D341Med (cell line): ENCODE results near the gene CDKN2AIP.
"Not testable (repeated sequence)": the region's sequence is repeated elsewhere in the genome, so short reads cannot be mapped to it uniquely, and the experiment has no call there.

Experiments used
- DNase-seq: peaks from one replicate; pipeline ENCODE4 v3.0.0; 2012; ENCODE audit warnings: low spot score

CDKN2AIP gene

GRCh38 chr4:183413234-183414200, 30.9 kb upstream of the CDKN2AIP start:
- peak; percentile 9 for DNase-seq

DNA sequence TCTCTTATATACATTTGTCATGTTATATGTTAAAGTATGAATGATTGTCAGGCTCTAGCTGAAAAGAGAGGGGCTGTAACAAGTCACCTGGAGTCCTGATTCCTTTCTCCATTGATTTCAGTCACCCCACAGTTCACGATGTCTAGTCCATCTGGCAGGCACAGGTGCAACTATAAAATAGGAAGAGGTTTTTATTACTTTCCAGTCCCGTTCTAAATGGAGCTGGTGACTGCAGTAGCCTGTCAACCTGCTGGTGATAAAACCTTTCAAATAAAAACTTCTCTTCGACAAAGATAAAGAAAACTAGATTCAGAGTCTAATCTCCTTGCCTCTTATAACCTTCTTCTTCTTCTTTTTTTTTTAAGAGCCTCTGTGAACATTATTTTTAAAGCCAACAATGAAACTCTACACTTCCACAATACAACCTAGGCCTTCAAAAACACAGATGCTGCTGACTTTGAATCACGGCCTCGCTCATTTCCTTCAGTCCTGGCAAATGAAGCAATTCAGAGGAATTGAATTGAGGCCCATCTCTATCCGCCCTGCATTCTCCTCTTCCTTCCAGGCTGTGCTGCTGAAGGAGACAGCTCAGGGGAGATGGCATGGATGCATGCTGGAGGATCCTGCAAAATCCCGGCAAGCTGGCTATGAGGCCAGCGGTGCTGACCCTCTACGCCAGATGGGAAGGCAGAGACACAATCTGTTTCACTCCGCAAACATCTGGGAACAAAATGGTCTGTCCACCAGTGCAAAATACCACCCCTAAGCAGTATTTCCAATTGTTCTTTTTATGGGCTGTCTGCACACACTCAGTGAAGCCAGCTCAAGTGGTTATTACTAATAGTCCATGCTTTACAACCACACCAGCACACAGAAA, 27.3 kb upstream of the CDKN2AIP start:
- no peak for DNase-seq

- DNase-seq: no peak
Observed at GRCh38 chr4:183422962-183423631, 21.3 kb upstream of the CDKN2AIP start.

DNA sequence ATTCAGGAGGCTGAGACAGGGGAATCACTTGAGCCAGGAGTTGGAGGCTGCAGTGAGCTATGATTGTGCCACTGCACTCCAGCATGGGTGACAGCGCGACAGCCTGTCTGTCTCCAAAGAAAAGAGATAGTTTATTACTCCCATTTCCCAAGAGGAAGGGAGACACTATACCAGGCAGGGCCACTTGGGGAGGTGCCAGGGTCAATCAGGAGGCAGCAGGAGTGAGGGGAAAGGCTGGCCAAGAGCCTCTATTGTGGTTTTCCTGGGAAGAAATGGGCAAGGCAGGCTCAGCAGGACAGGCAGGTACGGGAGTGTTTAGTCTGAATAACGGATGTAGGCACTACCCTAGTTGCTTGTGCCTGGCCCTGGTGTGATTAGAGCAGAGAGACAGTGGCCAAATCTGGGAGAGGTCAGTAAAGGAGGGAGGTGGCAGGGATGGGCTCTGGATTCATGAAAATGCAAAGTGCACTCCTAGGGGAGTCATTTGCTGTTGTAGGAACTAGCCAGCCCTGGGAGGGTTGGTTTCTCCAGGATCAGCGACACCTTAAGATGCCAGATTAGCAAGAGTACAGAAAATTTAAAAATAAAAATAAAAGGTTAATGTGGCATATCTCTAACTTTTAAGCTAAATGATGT, 20.2 kb upstream of the CDKN2AIP start:
- no peak for DNase-seq

DNA sequence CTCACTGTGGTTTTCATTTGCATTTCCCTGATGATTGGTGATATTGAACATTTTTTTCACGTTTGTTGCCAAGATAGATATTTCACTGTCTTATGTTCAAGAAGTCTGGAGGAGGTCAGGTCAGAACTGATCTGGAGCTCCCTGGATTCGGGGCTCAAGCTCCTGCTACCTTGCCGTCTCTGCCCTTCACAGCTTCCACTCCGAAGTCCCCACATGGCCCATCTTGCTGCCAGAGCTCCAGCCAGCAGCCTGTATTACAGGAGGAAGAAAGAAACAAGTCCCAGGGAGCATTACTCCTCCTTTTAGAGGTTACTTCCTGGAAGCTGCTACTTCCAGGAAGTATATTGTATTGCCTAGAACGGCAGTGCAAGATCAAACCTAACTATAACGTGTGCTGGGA, 17.9 kb upstream of the CDKN2AIP start:
- DNase-seq: no peak

DNA sequence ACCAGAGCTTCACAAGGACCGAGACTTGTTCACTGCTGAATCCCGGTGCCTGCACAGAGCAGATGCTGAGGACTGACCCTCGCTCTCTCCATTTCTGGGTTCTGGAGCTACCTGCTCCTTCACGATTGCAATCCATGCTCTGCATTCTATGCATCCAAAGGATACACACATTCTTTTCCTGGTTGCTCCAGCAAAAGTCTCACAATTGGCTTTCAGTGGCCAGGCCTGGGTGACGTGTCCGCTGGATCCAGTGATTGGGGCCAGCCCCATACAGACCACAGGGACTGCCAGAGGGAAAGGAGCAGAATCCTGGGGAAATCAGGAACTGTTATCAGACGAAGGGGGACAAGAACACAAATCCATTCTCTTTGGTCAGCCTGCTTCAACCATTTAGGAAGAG, 14.9 kb upstream of the CDKN2AIP start:
- no peak for DNase-seq

DNA sequence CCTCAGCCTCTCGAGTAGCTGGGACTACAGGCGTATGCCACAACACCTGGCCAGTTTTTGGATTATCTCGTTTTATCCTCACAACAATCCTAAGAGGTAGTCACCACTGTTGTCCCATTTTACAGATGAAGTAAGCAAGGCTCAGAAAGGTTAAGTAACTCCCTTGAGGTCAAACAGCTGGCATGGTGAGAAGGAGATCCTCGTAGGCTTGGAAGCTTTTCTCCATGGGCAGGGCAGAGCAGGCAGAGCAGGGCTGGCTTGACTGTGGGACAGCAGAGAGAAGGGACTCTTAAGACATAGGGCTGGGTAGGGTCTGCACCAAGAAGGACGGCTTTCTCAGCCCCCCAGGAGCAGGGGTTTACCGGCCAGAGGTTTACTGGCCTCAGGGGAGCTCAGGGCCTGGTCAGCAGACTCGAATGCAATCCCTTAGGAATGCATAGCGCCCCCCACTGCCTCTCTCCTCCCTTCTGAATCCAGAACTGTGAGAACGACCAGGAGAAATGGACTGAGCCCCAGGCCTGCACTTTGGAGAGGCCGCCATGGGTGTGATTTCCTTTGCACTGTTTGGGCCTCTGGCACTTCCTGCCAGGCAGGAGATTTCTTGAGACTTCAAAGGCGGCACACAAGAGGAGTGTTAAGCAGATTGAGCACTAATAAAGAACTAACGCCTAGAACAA, 14.0 kb upstream of the CDKN2AIP start:
- DNase-seq: no peak

GRCh38 chr4:183430994-183431347, 13.5 kb upstream of the CDKN2AIP start:
- DNase-seq: no peak

- no peak for DNase-seq
Observed at GRCh38 chr4:183431614-183432013, 12.8 kb upstream of the CDKN2AIP start.

- DNase-seq: not testable (repeated sequence)
Observed at GRCh38 chr4:183433183-183433582, 11.3 kb upstream of the CDKN2AIP start.

- DNase-seq: no peak
Observed at GRCh38 chr4:183434264-183434663, 10.2 kb upstream of the CDKN2AIP start.

GRCh38 chr4:183434666-183435190, 9.7 kb upstream of the CDKN2AIP start:
- no peak for DNase-seq

- DNase-seq: no peak
Observed at GRCh38 chr4:183435803-183436202, 8.6 kb upstream of the CDKN2AIP start.

DNA sequence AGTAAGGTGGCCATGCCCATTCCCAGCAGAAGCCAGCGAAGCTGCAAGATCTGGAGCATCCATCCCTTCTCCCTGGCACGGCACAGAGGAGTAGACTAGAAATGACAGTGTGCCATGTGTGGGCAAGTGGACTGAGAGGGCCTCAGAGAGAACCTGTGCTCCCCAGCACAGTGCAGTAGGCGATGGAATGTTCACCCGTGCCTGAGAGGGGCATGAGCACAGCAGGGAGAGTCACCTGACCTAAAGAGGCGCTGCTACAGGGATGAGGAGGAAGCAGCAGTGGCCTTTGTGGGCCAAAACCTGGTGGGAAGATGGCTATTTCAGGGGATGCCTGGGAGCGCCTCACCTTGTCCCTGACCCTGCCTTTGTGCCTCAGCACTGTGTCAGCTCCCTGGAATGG, 8.0 kb upstream of the CDKN2AIP start:
- DNase-seq: no peak

DNA sequence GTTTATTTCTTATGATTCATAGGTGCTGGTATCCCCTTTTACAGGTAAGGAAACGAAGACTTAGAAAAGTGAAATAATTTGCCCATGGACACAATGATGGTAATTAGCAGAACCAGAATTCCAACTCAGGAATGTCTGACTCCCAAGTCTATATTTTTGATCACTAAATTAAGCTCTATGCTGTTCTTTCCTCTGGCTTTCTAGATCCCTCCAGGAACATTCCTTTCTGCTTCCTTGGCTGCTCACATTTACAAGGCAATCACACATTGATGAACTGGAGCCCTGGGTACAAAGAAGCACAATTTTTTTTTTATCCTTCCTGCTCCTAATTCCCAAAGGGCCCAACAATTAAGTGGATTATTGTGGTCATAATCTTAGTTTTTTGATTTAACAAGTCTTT, 7.0 kb upstream of the CDKN2AIP start:
- no peak for DNase-seq

DNA sequence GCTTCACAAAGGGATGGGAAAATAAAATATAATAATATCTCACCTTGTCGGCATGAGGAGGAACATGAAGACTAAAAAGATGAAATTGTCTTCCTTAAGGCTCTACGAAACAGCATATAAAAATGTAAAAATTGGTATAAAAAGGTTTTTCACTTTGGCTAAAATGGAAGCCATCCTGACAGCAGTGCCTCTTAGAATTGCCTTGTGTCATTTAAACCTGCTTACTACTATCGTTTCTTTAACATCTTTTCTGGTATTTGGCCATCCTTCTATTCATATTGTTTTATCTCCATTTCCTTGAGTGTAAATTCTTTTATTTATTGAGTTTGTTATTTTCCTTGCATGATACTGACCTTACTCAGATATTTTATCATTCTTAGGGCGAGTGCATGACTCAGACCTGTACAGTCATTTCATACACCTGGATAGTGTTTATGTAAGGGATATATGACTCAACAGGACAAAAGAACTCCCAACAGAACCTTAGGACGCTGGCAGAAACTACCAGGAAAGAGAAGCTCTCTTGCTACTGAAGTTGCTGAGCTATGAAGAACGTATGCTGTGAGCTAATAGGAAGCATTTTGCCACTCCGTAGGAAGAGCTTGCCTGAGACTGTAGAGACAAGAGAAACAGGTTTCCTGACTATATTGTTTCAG, 5.8 kb upstream of the CDKN2AIP start:
- no peak for DNase-seq

- no peak for DNase-seq
Observed at GRCh38 chr4:183441276-183441675, 3.2 kb upstream of the CDKN2AIP start.

GRCh38 chr4:183443655-183444213, 702 bp upstream of the CDKN2AIP start:
- DNase-seq: no peak

DNA sequence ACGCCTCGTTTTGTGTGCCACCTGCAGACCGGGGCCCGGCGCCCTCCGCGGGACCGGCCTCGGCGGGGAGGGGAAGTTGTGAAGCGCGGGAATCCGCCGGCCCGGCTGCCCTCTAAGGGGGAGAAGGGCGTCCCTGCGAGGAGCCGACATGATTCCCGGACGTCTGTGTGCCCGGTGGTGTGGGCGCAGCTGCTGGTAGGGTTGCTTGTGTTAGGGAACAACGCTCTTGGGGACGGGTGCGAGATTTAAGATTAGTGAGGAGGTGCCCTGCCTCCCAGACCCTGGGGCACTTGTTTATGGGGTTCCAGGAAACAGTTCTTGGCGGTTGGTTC, 627 bp downstream of the CDKN2AIP start:
- DNase-seq: peak; percentile 73

- no peak for DNase-seq
Observed at GRCh38 chr4:183447646-183448045, 3.2 kb downstream of the CDKN2AIP start.
